IPS DF 6.9 (cell line): ENCODE measurements around the gene SIVA1.

Experiments
- DNase-seq: peaks from one replicate; pipeline ENCODE4 v3.0.0-alpha.2; 2013; ENCODE audit warnings: low read depth, low spot score
- H3K27ac ChIP-seq: one replicate; pipeline ENCODE4 v1.5.1; 2013; ENCODE audit warnings: low read length, control low read depth
- H3K27me3 ChIP-seq: 2 replicates; pipeline ENCODE4 v1.6.1; 2013; ENCODE audit warnings: mild to moderate bottlenecking, low read length; ENCODE audit not compliant: control insufficient read depth, insufficient read depth
- H3K36me3 ChIP-seq: 2 replicates; pipeline ENCODE4 v1.6.1; 2013; ENCODE audit warnings: low read length; ENCODE audit not compliant: control insufficient read depth, insufficient read depth
- H3K4me1 ChIP-seq: 2 replicates; pipeline ENCODE4 v1.6.1; 2013; ENCODE audit warnings: low read length; ENCODE audit not compliant: control insufficient read depth, insufficient read depth
- H3K4me3 ChIP-seq: 2 replicates; pipeline ENCODE4 v1.5.1; 2013; ENCODE audit warnings: mild to moderate bottlenecking, low read length
- H3K9me3 ChIP-seq: 2 replicates; pipeline ENCODE4 v1.6.1; 2013; ENCODE audit warnings: low read length, inconsistent platforms; ENCODE audit not compliant: control insufficient read depth, insufficient read depth
- WGBS: extraction: QIAGEN DNeasy Blood & Tissue Kit; methylation state at CpG from one replicate; pipeline ENCODE4 v1.1.7; 2013; ENCODE audit warnings: mixed read lengths, missing lambda C conversion rate; ENCODE audit not compliant: insufficient read length, insufficient coverage; 5-methylcytosine and 5-hydroxymethylcytosine counted together

SIVA1 gene

GRCh38 chr14:104785708-104786080 is 32.7 kb downstream of the SIVA1 start:
- no peak for DNase-seq
- WGBS = no CpG with 5 or more reads among the region's 13 CpGs

GRCh38 chr14:104786091-104786586 is 33.2 kb downstream of the SIVA1 start:
- no peaks in the 10 kb centered on the region for H3K27me3 ChIP-seq
- H3K4me1 ChIP-seq = no peaks in the 10 kb centered on the region; the same call in 1 of the 2 replicates
- WGBS = no CpG with 5 or more reads among the region's 14 CpGs
- H3K36me3 ChIP-seq = peaks cover 16% of the 10 kb centered on the region; the same call in 1 of the 2 replicates
- no peak overlapping the region for H3K27ac ChIP-seq
- no peak for DNase-seq
- no peaks in the 10 kb centered on the region for H3K9me3 ChIP-seq
- no peak overlapping the region for H3K4me3 ChIP-seq

More at GRCh38 chr14:104785708-104786080, 32.7 kb downstream of the SIVA1 start:
- Histone ChIP-seq H3K36me3 (peaks cover 16% of the 10 kb centered on the region; the same call in 1 of the 2 replicates), H3K27me3 (no peaks in the 10 kb centered on the region), H3K4me3 (no peak overlapping the region), H3K9me3 (no peaks in the 10 kb centered on the region), H3K4me1 (no peaks in the 10 kb centered on the region; the same call in 1 of the 2 replicates), H3K27ac (no peak overlapping the region)

GRCh38 chr14:104786726-104787675 is 34.1 kb downstream of the SIVA1 start:
- Histone ChIP-seq H3K4me3 (no peak overlapping the region), H3K36me3 (peaks cover 19% of the 10 kb centered on the region; the same call in 1 of the 2 replicates), H3K9me3 (no peaks in the 10 kb centered on the region), H3K27ac (no peak overlapping the region), H3K4me1 (no peaks in the 10 kb centered on the region; the same call in 1 of the 2 replicates), H3K27me3 (no peaks in the 10 kb centered on the region)
- WGBS = no CpG with 5 or more reads among the region's 30 CpGs
- DNase-seq = no peak

- Histone ChIP-seq H3K9me3 (no peaks in the 10 kb centered on the region), H3K27me3 (no peaks in the 10 kb centered on the region), H3K27ac (no peak overlapping the region), H3K4me3 (no peak overlapping the region), H3K4me1 (no peaks in the 10 kb centered on the region; the same call in 1 of the 2 replicates), H3K36me3 (peaks cover 19% of the 10 kb centered on the region; the same call in 1 of the 2 replicates)
- no peak for DNase-seq
- no CpG with 5 or more reads among the region's 7 CpGs for WGBS
Observed at GRCh38 chr14:104787736-104788135, 34.8 kb downstream of the SIVA1 start.

- Histone ChIP-seq H3K36me3 (peaks cover 19% of the 10 kb centered on the region; the same call in 1 of the 2 replicates), H3K9me3 (no peaks in the 10 kb centered on the region), H3K4me3 (no peak overlapping the region), H3K27me3 (no peaks in the 10 kb centered on the region), H3K27ac (no peak overlapping the region), H3K4me1 (no peaks in the 10 kb centered on the region; the same call in 1 of the 2 replicates)
- WGBS = no CpG with 5 or more reads among the region's 14 CpGs
- no peak for DNase-seq
Observed at GRCh38 chr14:104788161-104788818, 35.3 kb downstream of the SIVA1 start.

- WGBS = no CpG with 5 or more reads among the region's 39 CpGs
- no peak for DNase-seq
- H3K27me3 ChIP-seq = no peaks in the 10 kb centered on the region
- peaks cover 6% of the 10 kb centered on the region for H3K4me1 ChIP-seq
- peaks cover 19% of the 10 kb centered on the region; the same call in 1 of the 2 replicates for H3K36me3 ChIP-seq
- no peak overlapping the region for H3K27ac ChIP-seq
- no peak overlapping the region for H3K4me3 ChIP-seq
- no peaks in the 10 kb centered on the region for H3K9me3 ChIP-seq
Observed at GRCh38 chr14:104788873-104789663, 36.1 kb downstream of the SIVA1 start.

- H3K27ac ChIP-seq = no peak overlapping the region
- WGBS = no CpG with 5 or more reads among the region's 31 CpGs
Observed at GRCh38 chr14:104789752-104790743, 37.1 kb downstream of the SIVA1 start.

GRCh38 chr14:104791425-104791824 is 38.5 kb downstream of the SIVA1 start:
- Histone ChIP-seq H3K36me3 (peaks cover 19% of the 10 kb centered on the region; the same call in 1 of the 2 replicates), H3K27me3 (0 out of 2 replicates have a peak, but pooled peaks cover 2% of the 10 kb centered on the region), H3K9me3 (no peaks in the 10 kb centered on the region), H3K4me1 (peaks cover 10% of the 10 kb centered on the region), H3K27ac (no peak overlapping the region), H3K4me3 (no peak overlapping the region)
- WGBS = no CpG with 5 or more reads among the region's 9 CpGs
- DNase-seq = no peak

More at GRCh38 chr14:104789752-104790743, 37.1 kb downstream of the SIVA1 start:
- Histone ChIP-seq H3K27me3 (no peaks in the 10 kb centered on the region), H3K4me3 (no peak overlapping the region), H3K4me1 (peaks cover 6% of the 10 kb centered on the region), H3K9me3 (no peaks in the 10 kb centered on the region), H3K36me3 (peaks cover 19% of the 10 kb centered on the region; the same call in 1 of the 2 replicates)
- no peak for DNase-seq
